ENCODE results near the gene DENND2D. TPM values are rescaled to one million over a fixed set of nuclear protein-coding genes. Genes with fewer than 3 reads are reported as not detected.

DENND2D gene
- total and polyA plus RNA-seq, 10 of the 15 experiments (the other 5 are each of a cell fraction or from before 2014, with no cell fraction given), result 149 to 375 (median 172) TPM

DNA sequence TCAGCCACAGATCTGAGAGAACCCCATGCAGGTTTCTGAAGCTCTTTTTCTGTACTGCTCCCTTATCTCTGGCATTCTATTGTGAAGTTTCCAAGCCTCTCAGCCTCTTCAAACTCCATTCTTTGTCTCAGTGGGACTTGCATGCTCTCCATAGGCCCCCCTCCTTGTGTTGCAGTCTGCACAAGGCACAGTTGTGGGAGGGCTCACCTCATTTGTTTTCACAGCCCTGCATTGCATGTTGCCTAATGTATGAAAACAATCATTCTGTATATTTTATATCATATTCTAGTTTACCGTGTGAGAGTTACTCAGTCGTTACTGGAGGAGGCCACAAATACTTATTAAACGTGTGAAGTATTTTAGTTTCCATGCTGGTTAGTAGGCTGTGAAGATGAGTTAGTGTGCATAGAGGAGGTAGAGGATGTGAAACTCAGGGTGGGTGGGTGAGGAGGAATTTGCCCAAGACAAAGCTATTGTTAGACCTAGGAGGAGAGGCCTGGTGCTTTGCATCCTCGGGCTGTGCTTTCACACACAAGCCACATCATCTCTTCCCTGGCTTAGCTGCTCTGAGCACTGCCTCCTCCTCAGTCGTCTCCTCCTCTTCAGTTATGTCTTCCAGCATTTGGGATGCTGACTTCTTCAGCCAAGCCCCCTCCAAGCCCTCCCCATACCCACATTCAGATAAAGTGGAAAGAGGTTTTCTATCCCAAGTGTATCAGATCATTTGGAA lies 19.3 kb upstream of the DENND2D start (continued):
- TF ChIP-seq YY1 (IDR thresholded peaks at IDR 0.05; ENCODE audit: low read depth, low read length) (no peak), NR2C2 (IDR thresholded peaks at IDR 0.05; ENCODE audit: borderline replicate concordance, control insufficient read depth, insufficient read length, low read depth) (no peak), EP300 (IDR thresholded peaks at IDR 0.05; ENCODE audit: borderline replicate concordance in 1 of 2, control insufficient read depth in 1 of 2, low read depth in 2 of 2, low read length in 2 of 2) (peak; percentile 84 to 91; a peak in 3 of 4 replicates), CREM (IDR thresholded peaks at IDR 0.05; ENCODE audit: low read depth) (peak; percentile 87), HDAC2 (IDR thresholded peaks at IDR 0.05) (no peak), MEF2A (IDR thresholded peaks at IDR 0.05; ENCODE audit: insufficient read depth, low read depth, low read length) (peak; percentile 97), BACH1 (IDR thresholded peaks at IDR 0.05; ENCODE audit: borderline replicate concordance) (no peak), EZH2 (IDR thresholded peaks at IDR 0.05; ENCODE audit: borderline replicate concordance, control insufficient read depth, low read depth, low read length) (no peak), CHD1 (IDR thresholded peaks at IDR 0.05; ENCODE audit: low read depth, low read length) (no peak), KAT2A (conservative IDR thresholded peaks at IDR 0.05; ENCODE audit: control insufficient read depth, low read depth, low read length) (no peak), IKZF2 (IDR thresholded peaks at IDR 0.05) (no peak), RELA (IDR thresholded peaks at IDR 0.05; ENCODE audit: borderline replicate concordance, partially characterized antibody) (no peak), RFX5 (IDR thresholded peaks at IDR 0.05; ENCODE audit: low read depth, low read length) (no peak), TCF12 (IDR thresholded peaks at IDR 0.05; ENCODE audit: low read depth, low read length) (peak; percentile 81), PAX5 (IDR thresholded peaks at IDR 0.05; ENCODE audit: borderline replicate concordance, low read depth, low read length) (peak; percentile 83), FOXM1 (IDR thresholded peaks at IDR 0.05; ENCODE audit: low read depth, low read length) (no peak), ATF7 (IDR thresholded peaks at IDR 0.05; ENCODE audit: low read depth) (peak; percentile 89), ZZZ3 (IDR thresholded peaks at IDR 0.05; ENCODE audit: control insufficient read depth, insufficient read length, low read depth) (no peak), NFYB (IDR thresholded peaks at IDR 0.05; ENCODE audit: insufficient read depth, low read depth, low read length) (no peak), SMAD5 (IDR thresholded peaks at IDR 0.05; ENCODE audit: low read depth) (peak; percentile 46)
- TF ChIP-seq, protein P1, sequence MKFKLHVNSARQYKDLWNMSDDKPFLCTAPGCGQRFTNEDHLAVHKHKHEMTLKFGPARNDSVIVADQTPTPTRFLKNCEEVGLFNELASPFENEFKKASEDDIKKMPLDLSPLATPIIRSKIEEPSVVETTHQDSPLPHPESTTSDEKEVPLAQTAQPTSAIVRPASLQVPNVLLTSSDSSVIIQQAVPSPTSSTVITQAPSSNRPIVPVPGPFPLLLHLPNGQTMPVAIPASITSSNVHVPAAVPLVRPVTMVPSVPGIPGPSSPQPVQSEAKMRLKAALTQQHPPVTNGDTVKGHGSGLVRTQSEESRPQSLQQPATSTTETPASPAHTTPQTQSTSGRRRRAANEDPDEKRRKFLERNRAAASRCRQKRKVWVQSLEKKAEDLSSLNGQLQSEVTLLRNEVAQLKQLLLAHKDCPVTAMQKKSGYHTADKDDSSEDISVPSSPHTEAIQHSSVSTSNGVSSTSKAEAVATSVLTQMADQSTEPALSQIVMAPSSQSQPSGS (IDR thresholded peaks at IDR 0.05; ENCODE audit: low read length), result no peak
- TF ChIP-seq, protein P2, sequence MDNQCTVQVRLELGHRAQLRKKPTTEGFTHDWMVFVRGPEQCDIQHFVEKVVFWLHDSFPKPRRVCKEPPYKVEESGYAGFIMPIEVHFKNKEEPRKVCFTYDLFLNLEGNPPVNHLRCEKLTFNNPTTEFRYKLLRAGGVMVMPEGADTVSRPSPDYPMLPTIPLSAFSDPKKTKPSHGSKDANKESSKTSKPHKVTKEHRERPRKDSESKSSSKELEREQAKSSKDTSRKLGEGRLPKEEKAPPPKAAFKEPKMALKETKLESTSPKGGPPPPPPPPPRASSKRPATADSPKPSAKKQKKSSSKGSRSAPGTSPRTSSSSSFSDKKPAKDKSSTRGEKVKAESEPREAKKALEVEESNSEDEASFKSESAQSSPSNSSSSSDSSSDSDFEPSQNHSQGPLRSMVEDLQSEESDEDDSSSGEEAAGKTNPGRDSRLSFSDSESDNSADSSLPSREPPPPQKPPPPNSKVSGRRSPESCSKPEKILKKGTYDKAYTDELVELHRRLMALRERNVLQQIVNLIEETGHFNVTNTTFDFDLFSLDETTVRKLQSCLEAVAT (IDR thresholded peaks at IDR 0.05), result peak; percentile 77
- TF ChIP-seq, protein P3, sequence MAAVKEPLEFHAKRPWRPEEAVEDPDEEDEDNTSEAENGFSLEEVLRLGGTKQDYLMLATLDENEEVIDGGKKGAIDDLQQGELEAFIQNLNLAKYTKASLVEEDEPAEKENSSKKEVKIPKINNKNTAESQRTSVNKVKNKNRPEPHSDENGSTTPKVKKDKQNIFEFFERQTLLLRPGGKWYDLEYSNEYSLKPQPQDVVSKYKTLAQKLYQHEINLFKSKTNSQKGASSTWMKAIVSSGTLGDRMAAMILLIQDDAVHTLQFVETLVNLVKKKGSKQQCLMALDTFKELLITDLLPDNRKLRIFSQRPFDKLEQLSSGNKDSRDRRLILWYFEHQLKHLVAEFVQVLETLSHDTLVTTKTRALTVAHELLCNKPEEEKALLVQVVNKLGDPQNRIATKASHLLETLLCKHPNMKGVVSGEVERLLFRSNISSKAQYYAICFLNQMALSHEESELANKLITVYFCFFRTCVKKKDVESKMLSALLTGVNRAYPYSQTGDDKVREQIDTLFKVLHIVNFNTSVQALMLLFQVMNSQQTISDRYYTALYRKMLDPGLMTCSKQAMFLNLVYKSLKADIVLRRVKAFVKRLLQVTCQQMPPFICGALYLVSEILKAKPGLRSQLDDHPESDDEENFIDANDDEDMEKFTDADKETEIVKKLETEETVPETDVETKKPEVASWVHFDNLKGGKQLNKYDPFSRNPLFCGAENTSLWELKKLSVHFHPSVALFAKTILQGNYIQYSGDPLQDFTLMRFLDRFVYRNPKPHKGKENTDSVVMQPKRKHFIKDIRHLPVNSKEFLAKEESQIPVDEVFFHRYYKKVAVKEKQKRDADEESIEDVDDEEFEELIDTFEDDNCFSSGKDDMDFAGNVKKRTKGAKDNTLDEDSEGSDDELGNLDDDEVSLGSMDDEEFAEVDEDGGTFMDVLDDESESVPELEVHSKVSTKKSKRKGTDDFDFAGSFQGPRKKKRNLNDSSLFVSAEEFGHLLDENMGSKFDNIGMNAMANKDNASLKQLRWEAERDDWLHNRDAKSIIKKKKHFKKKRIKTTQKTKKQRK (IDR thresholded peaks at IDR 0.05; ENCODE audit: low read depth, low read length), result no peak
- TF ChIP-seq, protein P4, sequence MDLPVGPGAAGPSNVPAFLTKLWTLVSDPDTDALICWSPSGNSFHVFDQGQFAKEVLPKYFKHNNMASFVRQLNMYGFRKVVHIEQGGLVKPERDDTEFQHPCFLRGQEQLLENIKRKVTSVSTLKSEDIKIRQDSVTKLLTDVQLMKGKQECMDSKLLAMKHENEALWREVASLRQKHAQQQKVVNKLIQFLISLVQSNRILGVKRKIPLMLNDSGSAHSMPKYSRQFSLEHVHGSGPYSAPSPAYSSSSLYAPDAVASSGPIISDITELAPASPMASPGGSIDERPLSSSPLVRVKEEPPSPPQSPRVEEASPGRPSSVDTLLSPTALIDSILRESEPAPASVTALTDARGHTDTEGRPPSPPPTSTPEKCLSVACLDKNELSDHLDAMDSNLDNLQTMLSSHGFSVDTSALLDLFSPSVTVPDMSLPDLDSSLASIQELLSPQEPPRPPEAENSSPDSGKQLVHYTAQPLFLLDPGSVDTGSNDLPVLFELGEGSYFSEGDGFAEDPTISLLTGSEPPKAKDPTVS (IDR thresholded peaks at IDR 0.05; ENCODE audit: low read depth, low read length), result no peak
